IMR-90 (cell line): ENCODE measurements around the gene NOS1. TPM values are rescaled to one million over a fixed set of nuclear protein-coding genes. Genes with fewer than 3 reads are reported as not detected.

Experiments
- ATAC-seq: fragments of 200-7000 bp; cut with Tn5 transposase; 2 replicates; pipeline ENCODE4 v1.9.1; 2020; ENCODE audit warnings: low read depth, mild to moderate bottlenecking, moderate library complexity
- BruUV-seq: library from RNA; stranded (reverse); fragments of 400-500 nt; replicated peaks from 2 replicates; lab custom pipeline; 2021; lab: Mats Ljungman, UMichigan
- CTCF ChIA-PET: fragments of 300-600 bp; formaldehyde crosslinking; extraction: SDS; loops from one replicate; lab custom pipeline; 2021; ENCODE audit warnings: antibody characterized with exemption; lab: Yijun Ruan, JAX
- POLR2A ChIA-PET: fragments of 300-600 bp; sonication (Branson Sonifier 250); formaldehyde crosslinking; loops from one replicate; lab custom pipeline; 2022; ENCODE audit warnings: antibody characterized with exemption; ENCODE audit not compliant: unreplicated experiment; lab: Charles Lee
- DNase-seq: peaks from one replicate; pipeline ENCODE4 v3.0.0; 2013
- H2AFZ ChIP-seq: replicated peaks from 2 replicates; pipeline ENCODE3; 2013; ENCODE audit warnings: low read length, mild to moderate bottlenecking; ENCODE audit not compliant: poor library complexity
- H2AK5ac ChIP-seq: 2 replicates; pipeline ENCODE4 v1.6.1; 2013; ENCODE audit warnings: low read depth, low read length, inconsistent platforms
- H2AK9ac ChIP-seq: replicated peaks from 2 replicates; pipeline ENCODE3; 2013; ENCODE audit warnings: mild to moderate bottlenecking, low read depth, low read length, moderate library complexity; ENCODE audit not compliant: poor library complexity
- H2BK120ac ChIP-seq: 2 replicates; pipeline ENCODE4 v1.6.1; 2013; ENCODE audit warnings: low read depth, low read length, inconsistent platforms
- H2BK15ac ChIP-seq: 3 replicates; pipeline ENCODE4 v1.6.1; 2013; ENCODE audit warnings: low read depth, low read length, inconsistent platforms
- H2BK20ac ChIP-seq: 2 replicates; pipeline ENCODE4 v1.6.1; 2013; ENCODE audit warnings: low read depth, mild to moderate bottlenecking, inconsistent platforms, low read length, moderate library complexity
- H2BK5ac ChIP-seq: 2 replicates; pipeline ENCODE4 v1.6.1; 2013; ENCODE audit warnings: mild to moderate bottlenecking, low read depth, low read length, inconsistent platforms; ENCODE audit not compliant: poor library complexity, severe bottlenecking
- H3K14ac ChIP-seq: replicated peaks from 2 replicates; pipeline ENCODE4 v1.6.1; 2013; ENCODE audit warnings: low read depth, low read length, inconsistent platforms
- H3K18ac ChIP-seq: 2 replicates; pipeline ENCODE4 v1.6.1; 2013; ENCODE audit warnings: low read depth, low read length, control low read depth
- H3K23ac ChIP-seq: 2 replicates; pipeline ENCODE4 v1.6.1; 2013; ENCODE audit warnings: low read depth, low read length, inconsistent platforms
- H3K27ac ChIP-seq: 2 replicates; pipeline ENCODE4 v1.5.1; 2013; ENCODE audit warnings: mild to moderate bottlenecking, control low read depth, low read length; ENCODE audit not compliant: insufficient read depth
- H3K27me3 ChIP-seq: 2 replicates; pipeline ENCODE4 v1.6.1; 2013; ENCODE audit warnings: low read length; ENCODE audit not compliant: control insufficient read depth, insufficient read depth
- H3K36me3 ChIP-seq: 2 replicates; pipeline ENCODE4 v1.6.1; 2013; ENCODE audit warnings: low read length, mixed read lengths; ENCODE audit not compliant: control insufficient read depth, insufficient read depth
- H3K4ac ChIP-seq: 2 replicates; pipeline ENCODE4 v1.6.1; 2013; ENCODE audit warnings: low read depth, low read length, inconsistent platforms
- H3K4me1 ChIP-seq: 2 replicates; pipeline ENCODE4 v1.6.1; 2013; ENCODE audit warnings: low read length, mixed read lengths; ENCODE audit not compliant: control insufficient read depth, insufficient read depth
- H3K4me2 ChIP-seq: 2 replicates; pipeline ENCODE4 v1.6.1; 2013; ENCODE audit warnings: low read depth, mild to moderate bottlenecking, control low read depth, low read length, moderate library complexity
- H3K4me3 ChIP-seq: 2 replicates; pipeline ENCODE4 v1.5.1; 2013; ENCODE audit warnings: low read depth, mild to moderate bottlenecking, control low read depth, low read length, moderate library complexity; ENCODE audit not compliant: insufficient read depth
- H3K56ac ChIP-seq: 2 replicates; pipeline ENCODE4 v1.6.1; 2013; ENCODE audit warnings: low read length, inconsistent platforms; ENCODE audit not compliant: insufficient read depth; ENCODE audit errors: extremely low read depth
- H3K79me1 ChIP-seq, 2 experiments: 2 replicates each; pipeline ENCODE4 v1.6.1; 2013; ENCODE audit warnings: low read length in 2 of 2, inconsistent platforms in 1 of 2, low read depth in 1 of 2
- H3K9ac ChIP-seq: 2 replicates; pipeline ENCODE4 v1.6.1; 2013; ENCODE audit warnings: low read depth, low read length, control low read depth
- H3K9me1 ChIP-seq: 2 replicates; pipeline ENCODE4 v1.6.1; 2013; ENCODE audit warnings: low read length, inconsistent platforms; ENCODE audit not compliant: insufficient read depth
- H3K9me3 ChIP-seq: 2 replicates; pipeline ENCODE4 v1.6.1; 2013; ENCODE audit warnings: low read length; ENCODE audit not compliant: control insufficient read depth, insufficient read depth
- H4K20me1 ChIP-seq: 2 replicates; pipeline ENCODE4 v1.6.1; 2013; ENCODE audit warnings: low read length, inconsistent platforms; ENCODE audit not compliant: insufficient read depth
- H4K5ac ChIP-seq: 2 replicates; pipeline ENCODE4 v1.6.1; 2013; ENCODE audit warnings: mild to moderate bottlenecking, low read depth, low read length, control low read depth
- H4K8ac ChIP-seq, 2 experiments: 2 replicates each; pipeline ENCODE4 v1.6.1; 2013; ENCODE audit warnings: low read depth in 2 of 2, low read length in 2 of 2, control low read depth in 1 of 2, inconsistent platforms in 1 of 2
- H4K91ac ChIP-seq: 2 replicates; pipeline ENCODE4 v1.6.1; 2013; ENCODE audit warnings: low read depth, low read length, inconsistent platforms; ENCODE audit not compliant: insufficient read depth
- BHLHE40 ChIP-seq: fragments of 150-350 bp; IDR thresholded peaks from 2 replicates; pipeline ENCODE4 v1.6.1; 2016; ENCODE audit warnings: mild to moderate bottlenecking, low read depth, low read length
- CEBPB ChIP-seq: IDR thresholded peaks from 2 replicates; pipeline ENCODE4 v1.6.1; 2012; ENCODE audit warnings: low read depth, low read length, improper control_type of control experiment
- CHD1 ChIP-seq: IDR thresholded peaks from 2 replicates; pipeline ENCODE4 v1.6.1; 2012; ENCODE audit warnings: low read depth, low read length, improper control_type of control experiment
- CTCF ChIP-seq: conservative IDR thresholded peaks from 2 replicates; pipeline ENCODE4 v1.5.1; 2012; ENCODE audit warnings: mild to moderate bottlenecking, low read depth, low read length, improper control_type of control experiment
- ELK1 ChIP-seq: fragments of 150-350 bp; IDR thresholded peaks from 2 replicates; pipeline ENCODE4 v1.6.1; 2016; ENCODE audit warnings: low read depth, mild to moderate bottlenecking, low read length, moderate library complexity, borderline replicate concordance
- FOS ChIP-seq: fragments of 150-350 bp; IDR thresholded peaks from 2 replicates; pipeline ENCODE4 v1.6.1; 2016; ENCODE audit warnings: low read depth, low read length
- MAFK ChIP-seq: IDR thresholded peaks from 2 replicates; pipeline ENCODE4 v1.6.1; 2012; ENCODE audit warnings: low read depth, low read length, improper control_type of control experiment
- MAZ ChIP-seq: IDR thresholded peaks from 2 replicates; pipeline ENCODE4 v1.6.1; 2012; ENCODE audit warnings: low read depth, mild to moderate bottlenecking, low read length, improper control_type of control experiment, moderate library complexity, borderline replicate concordance
- MXI1 ChIP-seq: IDR thresholded peaks from 2 replicates; pipeline ENCODE4 v1.6.1; 2012; ENCODE audit warnings: low read depth, mild to moderate bottlenecking, low read length, moderate library complexity, borderline replicate concordance
- NFE2L2 ChIP-seq: fragments of 150-350 bp; IDR thresholded peaks from 2 replicates; pipeline ENCODE4 v1.6.1; 2016; ENCODE audit warnings: low read depth, mild to moderate bottlenecking, low read length
- POLR2A ChIP-seq: IDR thresholded peaks from 2 replicates; pipeline ENCODE4 v1.6.1; 2012; ENCODE audit warnings: mild to moderate bottlenecking, low read depth, low read length
- RCOR1 ChIP-seq: IDR thresholded peaks from 2 replicates; pipeline ENCODE4 v1.6.1; 2012; ENCODE audit warnings: mild to moderate bottlenecking, low read length, improper control_type of control experiment; ENCODE audit not compliant: insufficient replicate concordance
- WGBS, 2 experiments: methylation state at CpG; one replicate each; pipeline versions ENCODE4 v1.1.5 to v1.1.7; 2013; ENCODE audit warnings: missing lambda C conversion rate in 2 of 2; ENCODE audit not compliant: insufficient read length in 1 of 2; ENCODE audit errors: extremely low coverage in 2 of 2; 5-methylcytosine and 5-hydroxymethylcytosine counted together
- dilution Hi-C: fragments of 300-500 bp; cut with HindIII; formaldehyde crosslinking; loops from one replicate; pipeline ENCODE4 v1.14.3; 2018; ENCODE audit warnings: low sequenced_read_pairs; ENCODE audit not compliant: unreplicated experiment
- in situ Hi-C: fragments of 300-500 bp; cut with MboI; formaldehyde crosslinking; loops from 3 replicates; pipeline ENCODE4 v1.14.3; 2019; ENCODE audit warnings: low sequenced_read_pairs, inconsistent platforms, mixed read lengths
- intact Hi-C: fragments of 100-400 bp; cut with micrococcal nuclease; formaldehyde crosslinking; loops from 2 replicates; pipeline ENCODE4 v1.10.0; 2022
- polyA plus RNA-seq, 3 experiments: library from polyadenylated mRNA; depleted of rRNA; stranded (reverse); fragments of >200 nt; gene quantifications; 2 replicates each; pipeline ENCODE4 v1.2.3, GENCODE V29; 2012; ENCODE audit warnings: low replicate concordance in 1 of 3
- total RNA-seq: library from RNA; depleted of rRNA; stranded (reverse); fragments of >200 nt; gene quantifications from 2 replicates; pipeline ENCODE4 v1.2.3, GENCODE V29; 2012

The NOS1 gene
- total and polyA plus RNA-seq, 2 of the 4 experiments (the other 2 are of a cell fraction): 0.09 TPM; not detected in 1

- Histone ChIP-seq H2BK5ac (no peak overlapping the region), H3K79me1 (no peaks in the 10 kb centered on the region), H4K91ac (no peak overlapping the region), H3K4me2 (no peak overlapping the region), H3K9me1 (no peaks in the 10 kb centered on the region), H3K9me3 (peaks cover 4% of the 10 kb centered on the region; the same call in 1 of the 2 replicates), H4K8ac (no peak overlapping the region), H3K4me1 (no peaks in the 10 kb centered on the region), H3K27me3 (no peaks in the 10 kb centered on the region), H3K18ac (no peak overlapping the region), H2AK9ac (no peak overlapping the region), H3K4me3 (no peak overlapping the region), H3K36me3 (no peaks in the 10 kb centered on the region), H2AK5ac (no peak overlapping the region), H3K14ac (no peak overlapping the region), H3K23ac (no peak overlapping the region), H3K27ac (no peak overlapping the region), H3K56ac (no peak overlapping the region), H4K5ac (no peak overlapping the region), H2BK120ac (no peak overlapping the region), H3K9ac (no peak overlapping the region), H2BK20ac (no peak overlapping the region), H2AFZ (no peak overlapping the region), H2BK15ac (no peak overlapping the region), H4K20me1 (no peaks in the 10 kb centered on the region), H3K4ac (no peak overlapping the region)
- TF ChIP-seq POLR2A: no peak
- no peak for TF ChIP-seq CTCF
- TF ChIP-seq CEBPB: no peak
- no peak for TF ChIP-seq NFE2L2
- TF ChIP-seq FOS: no peak
- TF ChIP-seq BHLHE40: no peak
- TF ChIP-seq MAZ: no peak
- TF ChIP-seq RCOR1: no peak
- TF ChIP-seq ELK1: no peak
- no peak for TF ChIP-seq CHD1
- no peak for TF ChIP-seq MAFK
- TF ChIP-seq MXI1: no peak
- intact Hi-C loops (no loop called here), dilution Hi-C loops (no loop called here), in situ Hi-C loops (no loop called here)
- DNase-seq (no peak), ATAC-seq (no peak)
- CTCF ChIA-PET: no interaction called here
- 61% methylated on average over 7 of the region's 10 CpGs; no CpG with 5 or more reads in 1 of the 2 experiments for WGBS, 2 experiments
- no TSS peak for BruUV-seq
- POLR2A ChIA-PET: no interaction called here
These were observed 134.9 kb downstream of the NOS1 start for GRCh38 chr12:117226505-117226904.
